Astrocyte (in vitro differentiated cells and primary cell): ENCODE results near the gene SERPINB5.

Experiments used
- CTCF ChIP-seq: IDR thresholded peaks from 2 replicates; pipeline ENCODE4 v1.5.1; 2011; ENCODE audit warnings: low read depth, mild to moderate bottlenecking, inconsistent platforms, low read length, moderate library complexity; ENCODE audit not compliant: insufficient read depth
- EZH2 ChIP-seq: IDR thresholded peaks from 2 replicates; pipeline ENCODE4 v1.6.1; 2012; ENCODE audit warnings: mild to moderate bottlenecking, low read length, inconsistent platforms; ENCODE audit not compliant: insufficient read depth

- TF ChIP-seq CTCF (no peak), EZH2 (no peak)
Measured at GRCh38 chr18:63447066-63447465, 29.7 kb upstream of the SERPINB5 start.
